ENCODE measurements around the gene CLEC3B. TPM values are rescaled to one million over a fixed set of nuclear protein-coding genes. Genes with fewer than 3 reads are reported as not detected.
"Not testable (repeated sequence)": the region's sequence is repeated elsewhere in the genome, so short reads cannot be mapped to it uniquely, and the experiment has no call there.

The CLEC3B gene
- total RNA-seq, 6 experiments from 2014 or later: 1.00 to 1.9 (median 1.2) TPM

DNA sequence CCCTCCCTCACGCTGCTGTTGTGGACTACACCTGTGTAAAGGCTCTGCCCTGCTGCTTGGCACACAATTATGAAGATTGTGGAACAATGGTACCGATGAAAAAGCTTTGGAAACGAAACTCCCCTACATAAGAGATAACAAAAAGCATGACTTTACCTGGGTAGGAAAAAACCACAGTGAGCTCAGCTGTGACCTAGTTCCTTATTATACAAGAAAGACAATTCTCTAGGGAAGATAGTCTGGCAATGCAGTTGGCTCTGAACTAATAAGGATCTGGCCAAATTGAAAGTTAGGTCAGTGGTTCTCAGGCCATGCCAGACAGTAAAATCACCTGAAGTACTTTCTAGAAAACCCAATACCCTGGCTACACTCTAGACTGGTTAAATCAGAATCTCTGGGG, 16.1 kb downstream of the CLEC3B start:
- no peaks in the 10 kb centered on the region for H3K27me3 Mint-ChIP-seq (ENCODE audit: insufficient read depth)

DNA sequence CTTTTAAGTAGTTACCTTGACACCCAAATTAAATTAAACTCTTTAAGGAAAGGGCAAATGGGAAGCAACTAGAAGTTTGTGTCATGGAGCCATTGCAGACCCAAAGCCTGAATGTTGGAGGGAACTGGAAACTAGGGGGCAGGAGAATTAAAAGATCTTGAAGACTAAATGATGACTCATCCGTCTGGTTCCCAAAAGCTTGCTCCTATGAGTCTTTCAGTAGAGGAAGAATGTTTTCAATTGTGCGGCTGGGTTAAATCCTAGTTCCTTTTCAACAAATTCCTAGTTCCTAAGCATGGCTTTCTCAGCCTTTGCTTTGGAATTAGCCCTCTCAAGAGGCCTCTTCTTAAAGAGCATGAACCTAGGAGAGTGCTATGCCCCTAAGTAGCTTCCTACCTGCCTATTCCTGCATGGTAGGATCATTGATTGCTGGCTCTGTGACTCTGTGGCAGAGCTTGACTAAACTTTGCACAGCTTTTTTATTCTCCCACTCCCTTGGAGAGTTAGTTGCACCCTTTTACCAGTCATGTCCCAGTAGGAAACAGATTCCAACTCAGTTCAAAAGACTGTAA, 17.7 kb downstream of the CLEC3B start:
- Mint-ChIP-seq H3K9me3 (no peaks in the 10 kb centered on the region), H3K4me3 (peak overlapping the region; percentile 39; the same call in 1 of the 2 replicates), H3K27ac (peak overlapping the region; percentile 77), H3K4me1 (ENCODE audit: low read depth) (peaks cover 58% of the 10 kb centered on the region), H3K27me3 (ENCODE audit: insufficient read depth) (no peaks in the 10 kb centered on the region), H3K36me3 (ENCODE audit: low read depth) (no peaks in the 10 kb centered on the region; the same call in 1 of the 2 replicates)
- TF ChIP-seq, protein P1, sequence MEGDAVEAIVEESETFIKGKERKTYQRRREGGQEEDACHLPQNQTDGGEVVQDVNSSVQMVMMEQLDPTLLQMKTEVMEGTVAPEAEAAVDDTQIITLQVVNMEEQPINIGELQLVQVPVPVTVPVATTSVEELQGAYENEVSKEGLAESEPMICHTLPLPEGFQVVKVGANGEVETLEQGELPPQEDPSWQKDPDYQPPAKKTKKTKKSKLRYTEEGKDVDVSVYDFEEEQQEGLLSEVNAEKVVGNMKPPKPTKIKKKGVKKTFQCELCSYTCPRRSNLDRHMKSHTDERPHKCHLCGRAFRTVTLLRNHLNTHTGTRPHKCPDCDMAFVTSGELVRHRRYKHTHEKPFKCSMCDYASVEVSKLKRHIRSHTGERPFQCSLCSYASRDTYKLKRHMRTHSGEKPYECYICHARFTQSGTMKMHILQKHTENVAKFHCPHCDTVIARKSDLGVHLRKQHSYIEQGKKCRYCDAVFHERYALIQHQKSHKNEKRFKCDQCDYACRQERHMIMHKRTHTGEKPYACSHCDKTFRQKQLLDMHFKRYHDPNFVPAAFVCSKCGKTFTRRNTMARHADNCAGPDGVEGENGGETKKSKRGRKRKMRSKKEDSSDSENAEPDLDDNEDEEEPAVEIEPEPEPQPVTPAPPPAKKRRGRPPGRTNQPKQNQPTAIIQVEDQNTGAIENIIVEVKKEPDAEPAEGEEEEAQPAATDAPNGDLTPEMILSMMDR (IDR thresholded peaks at IDR 0.05): peak; percentile 67
- DNase-seq: peak; percentile 68

More for the DNA sequence above, 16.1 kb downstream of the CLEC3B start:
- no peak overlapping the region for H3K4me3 Mint-ChIP-seq
- DNase-seq: no peak
- no peaks in the 10 kb centered on the region; the same call in 1 of the 2 replicates for H3K36me3 Mint-ChIP-seq (ENCODE audit: low read depth)
- H3K4me1 Mint-ChIP-seq (ENCODE audit: low read depth): peaks cover 47% of the 10 kb centered on the region
- TF ChIP-seq, protein P1 (IDR thresholded peaks at IDR 0.05): no peak
- no peak overlapping the region for H3K27ac Mint-ChIP-seq
- no peaks in the 10 kb centered on the region for H3K9me3 Mint-ChIP-seq

- peaks cover 4% of the 10 kb centered on the region; the same call in 1 of the 2 replicates for H3K36me3 Mint-ChIP-seq (ENCODE audit: low read depth)
- H3K9me3 Mint-ChIP-seq: no peaks in the 10 kb centered on the region
- H3K27ac Mint-ChIP-seq: peak overlapping the region; percentile 24; the same call in 1 of the 2 replicates
- TF ChIP-seq, protein P1 (IDR thresholded peaks at IDR 0.05): no peak
- H3K27me3 Mint-ChIP-seq (ENCODE audit: insufficient read depth): no peaks in the 10 kb centered on the region; the same call in 1 of the 2 replicates
- DNase-seq: peak; percentile 61
- H3K4me1 Mint-ChIP-seq (ENCODE audit: low read depth): peaks cover 34% of the 10 kb centered on the region
- H3K4me3 Mint-ChIP-seq: no peak overlapping the region
Observed at GRCh38 chr3:45048244-45048643, 22.1 kb downstream of the CLEC3B start.

- no peak for DNase-seq
- TF ChIP-seq, protein P1 (IDR thresholded peaks at IDR 0.05): no peak
- Mint-ChIP-seq H3K36me3 (ENCODE audit: low read depth) (peaks cover 4% of the 10 kb centered on the region; the same call in 1 of the 2 replicates), H3K4me3 (no peak overlapping the region), H3K27ac (no peak overlapping the region), H3K4me1 (ENCODE audit: low read depth) (peaks cover 37% of the 10 kb centered on the region), H3K9me3 (no peaks in the 10 kb centered on the region), H3K27me3 (ENCODE audit: insufficient read depth) (peaks cover 2% of the 10 kb centered on the region)
Observed at GRCh38 chr3:45049807-45050206, 23.7 kb downstream of the CLEC3B start.

GRCh38 chr3:45051685-45052084, 25.6 kb downstream of the CLEC3B start:
- Mint-ChIP-seq H3K4me1 (ENCODE audit: low read depth) (peaks cover 48% of the 10 kb centered on the region), H3K27ac (no peak overlapping the region), H3K9me3 (no peaks in the 10 kb centered on the region), H3K4me3 (no peak overlapping the region), H3K36me3 (ENCODE audit: low read depth) (peaks cover 4% of the 10 kb centered on the region; the same call in 1 of the 2 replicates), H3K27me3 (ENCODE audit: insufficient read depth) (peaks cover 2% of the 10 kb centered on the region)
- no peak for DNase-seq
- TF ChIP-seq, protein P1 (IDR thresholded peaks at IDR 0.05): no peak

DNA sequence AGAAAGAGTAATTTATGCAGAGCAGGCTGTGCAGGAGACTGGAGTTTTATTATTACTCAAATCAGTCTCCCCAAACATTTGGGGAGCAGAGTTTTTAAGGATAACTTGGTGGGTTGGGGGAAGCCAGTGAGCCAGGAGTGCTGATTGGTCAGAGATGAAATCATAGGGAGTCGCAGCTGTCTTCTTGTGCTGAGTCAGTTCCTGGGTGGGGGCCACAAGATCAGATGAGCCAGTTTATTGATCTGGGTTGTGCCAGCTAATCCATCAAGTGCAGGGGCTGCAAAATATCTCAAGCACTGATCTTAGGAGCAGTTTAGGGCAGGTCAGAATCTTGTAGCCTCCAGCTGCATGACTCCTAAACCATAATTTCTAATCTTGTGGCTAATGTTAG, 27.7 kb downstream of the CLEC3B start:
- H3K4me1 Mint-ChIP-seq (ENCODE audit: low read depth): peaks cover 59% of the 10 kb centered on the region
- H3K27me3 Mint-ChIP-seq (ENCODE audit: insufficient read depth); H3K9me3 Mint-ChIP-seq; DNase-seq; H3K36me3 Mint-ChIP-seq (ENCODE audit: low read depth): not testable (repeated sequence)
- H3K27ac Mint-ChIP-seq: peak overlapping the region; percentile 81
- peak overlapping the region; percentile 38; the same call in 1 of the 2 replicates for H3K4me3 Mint-ChIP-seq

Measured in HFFc6 (cell line).